SK-N-MC (cell line): ENCODE results near the gene ACSS2.

Experiments
- EZH2 ChIP-seq: fragments of 200-600 bp; sonication (generic); IDR thresholded peaks from one replicate; pipeline ENCODE4 v1.6.1; 2017; ENCODE audit warnings: antibody characterized with exemption
- FOXP2 ChIP-seq: optimal IDR thresholded peaks from 2 replicates; pipeline ENCODE3; 2011; ENCODE audit warnings: mild to moderate bottlenecking, moderate library complexity; ENCODE audit not compliant: insufficient read depth; ENCODE audit errors: extremely low read length, control extremely low read depth
- POLR2AphosphoS5 ChIP-seq: IDR thresholded peaks from 2 replicates; pipeline ENCODE4 v1.6.1; 2012; ENCODE audit warnings: mild to moderate bottlenecking, low read depth, low read length, borderline replicate concordance

- TF ChIP-seq FOXP2 (no peak), POLR2AphosphoS5 (no peak), EZH2 (no peak)
Observed at GRCh38 chr20:34965051-34965450, 88.6 kb downstream of the ACSS2 start.
